ENCODE data around the gene PTCH1.

The PTCH1 gene

GRCh38 chr9:95495529-95495928 is 21.2 kb downstream of the PTCH1 start:
- TF ChIP-seq CTCF (IDR thresholded peaks at IDR 0.05; ENCODE audit: insufficient read depth, low read length, poor library complexity, severe bottlenecking), result no peak
- no peak for DNase-seq (ENCODE audit: extremely low read depth, insufficient read length)
- Histone ChIP-seq H3K27me3 (replicated peaks; ENCODE audit: control insufficient read depth, insufficient read depth, low read length) (no peaks in the 10 kb centered on the region), H3K36me3 (ENCODE audit: control insufficient read depth, insufficient read depth, low read length) (no peaks in the 10 kb centered on the region), H3K4me3 (replicated peaks; ENCODE audit: low read depth, low read length) (no peak overlapping the region)

GRCh38 chr9:95494416-95495371 is 22.1 kb downstream of the PTCH1 start:
- Histone ChIP-seq H3K4me3 (replicated peaks; ENCODE audit: low read depth, low read length) (peak overlapping the region; percentile 65), H3K27me3 (replicated peaks; ENCODE audit: control insufficient read depth, insufficient read depth, low read length) (no peaks in the 10 kb centered on the region), H3K36me3 (ENCODE audit: control insufficient read depth, insufficient read depth, low read length) (no peaks in the 10 kb centered on the region)
- DNase-seq (ENCODE audit: extremely low read depth, insufficient read length), result peak; percentile 72
- TF ChIP-seq CTCF (IDR thresholded peaks at IDR 0.05; ENCODE audit: insufficient read depth, low read length, poor library complexity, severe bottlenecking), result no peak

- Histone ChIP-seq H3K36me3 (ENCODE audit: control insufficient read depth, insufficient read depth, low read length) (no peaks in the 10 kb centered on the region), H3K4me3 (replicated peaks; ENCODE audit: low read depth, low read length) (peak overlapping the region; percentile 65), H3K27me3 (replicated peaks; ENCODE audit: control insufficient read depth, insufficient read depth, low read length) (no peaks in the 10 kb centered on the region)
- TF ChIP-seq CTCF (IDR thresholded peaks at IDR 0.05; ENCODE audit: insufficient read depth, low read length, poor library complexity, severe bottlenecking), result no peak
- DNase-seq (ENCODE audit: extremely low read depth, insufficient read length), result peak; percentile 61
Measured at GRCh38 chr9:95494022-95494415, 22.8 kb downstream of the PTCH1 start.

GRCh38 chr9:95493402-95493801 is 23.4 kb downstream of the PTCH1 start:
- H3K27me3 ChIP-seq (replicated peaks; ENCODE audit: control insufficient read depth, insufficient read depth, low read length), result no peaks in the 10 kb centered on the region
- no peaks in the 10 kb centered on the region for H3K36me3 ChIP-seq (ENCODE audit: control insufficient read depth, insufficient read depth, low read length)
- no peak for TF ChIP-seq CTCF (IDR thresholded peaks at IDR 0.05; ENCODE audit: insufficient read depth, low read length, poor library complexity, severe bottlenecking)
- H3K4me3 ChIP-seq (replicated peaks; ENCODE audit: low read depth, low read length), result peak overlapping the region; percentile 65
- no peak for DNase-seq (ENCODE audit: extremely low read depth, insufficient read length)

GRCh38 chr9:95491543-95492320 is 25.0 kb downstream of the PTCH1 start:
- H3K36me3 ChIP-seq (ENCODE audit: control insufficient read depth, insufficient read depth, low read length), result no peaks in the 10 kb centered on the region
- H3K4me3 ChIP-seq (replicated peaks; ENCODE audit: low read depth, low read length), result no peak overlapping the region
- no peak for TF ChIP-seq CTCF (IDR thresholded peaks at IDR 0.05; ENCODE audit: insufficient read depth, low read length, poor library complexity, severe bottlenecking)
- no peak for DNase-seq (ENCODE audit: extremely low read depth, insufficient read length)
- H3K27me3 ChIP-seq (replicated peaks; ENCODE audit: control insufficient read depth, insufficient read depth, low read length), result no peaks in the 10 kb centered on the region
